Nephron (organoid): ENCODE data around the gene C2CD2L.
"Not testable (repeated sequence)": the region's sequence is repeated elsewhere in the genome, so short reads cannot be mapped to it uniquely, and the experiment has no call there.

Source experiments
- H3K27ac Mint-ChIP-seq, 3 experiments: 2 replicates each; pipeline ENCODE4 v1.8.0; 2020; ENCODE audit warnings: mixed read lengths in 3 of 3, mild to moderate bottlenecking in 2 of 3, moderate library complexity in 1 of 3
- H3K27me3 Mint-ChIP-seq: 2 replicates; pipeline ENCODE4 v1.8.0; 2021; ENCODE audit warnings: low read depth, mild to moderate bottlenecking, moderate library complexity, mixed read lengths
- H3K36me3 Mint-ChIP-seq: 2 replicates; pipeline ENCODE4 v1.8.0; 2020; ENCODE audit warnings: low read depth, mixed read lengths
- H3K4me1 Mint-ChIP-seq: 2 replicates; pipeline ENCODE4 v1.8.0; 2020; ENCODE audit warnings: mixed read lengths
- H3K4me3 Mint-ChIP-seq, 3 experiments: 2 replicates each; pipeline ENCODE4 v1.8.0; 2020; ENCODE audit warnings: mild to moderate bottlenecking in 3 of 3, mixed read lengths in 3 of 3, moderate library complexity in 2 of 3
- H3K9me3 Mint-ChIP-seq: 2 replicates; pipeline ENCODE4 v1.8.0; 2020; ENCODE audit warnings: mixed read lengths
- TF ChIP-seq, protein P1 (sequence below), 3 experiments: fragments of 200-600 bp; sonication (generic); IDR thresholded peaks; one replicate each; pipeline ENCODE4 v1.5.0; 2021; ENCODE audit warnings: antibody characterized with exemption in 3 of 3; ENCODE audit not compliant: unreplicated experiment in 3 of 3

The C2CD2L gene

DNA sequence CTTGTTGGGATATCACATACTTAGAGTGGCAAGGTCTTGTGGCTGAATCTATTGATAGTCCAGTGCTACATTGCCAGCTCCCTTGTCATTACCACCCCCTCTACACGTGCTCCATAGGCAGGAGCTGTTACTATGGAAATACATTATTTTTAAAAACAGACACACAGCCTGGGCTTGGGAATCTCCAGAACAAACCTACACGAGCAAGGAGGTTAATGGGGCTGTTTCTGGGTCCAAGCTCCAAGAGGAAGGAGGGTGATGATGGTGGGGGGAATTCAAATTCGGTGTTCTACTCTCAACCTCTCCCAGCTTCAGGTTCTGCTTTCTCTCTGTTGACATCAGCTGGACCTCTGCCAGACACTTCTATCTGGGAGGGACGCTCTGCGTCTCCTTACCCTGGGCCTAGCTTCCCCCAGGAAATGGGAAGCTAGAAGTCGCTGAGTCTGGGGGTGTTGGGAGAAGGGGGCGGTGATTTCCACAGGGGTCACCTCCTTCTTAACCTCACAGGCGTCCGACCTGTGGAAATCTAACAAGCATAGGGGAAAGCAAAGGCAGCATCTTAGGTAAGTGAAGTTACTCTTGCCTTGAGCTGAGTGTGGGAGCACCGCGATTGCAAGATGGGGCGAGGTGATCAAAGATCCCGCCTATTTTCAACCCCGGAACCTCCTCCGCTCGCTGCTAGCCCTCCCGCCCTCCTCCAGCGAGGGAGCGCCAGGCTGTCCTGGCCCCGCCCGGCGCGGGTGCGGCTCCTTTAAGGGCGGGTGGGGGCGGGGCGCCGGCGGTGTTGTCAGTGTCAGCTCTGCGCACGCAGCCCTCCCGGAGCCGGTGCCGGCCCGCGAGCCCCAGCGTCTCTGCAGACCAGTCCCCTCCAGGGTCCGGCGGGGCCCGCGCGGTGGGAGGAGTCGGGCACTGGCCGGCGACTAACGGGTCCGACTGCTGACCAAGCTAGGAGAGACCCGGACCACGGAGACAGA, at the start of gene C2CD2L:
Gene C2CD2L, plus strand, starts transcription at position 781 of the 974 bp plus-strand sequence. CDS start 398 bp downstream, outside the sequence.
- Mint-ChIP-seq H3K9me3 (no peaks in the 10 kb centered on the region), H3K36me3 (peaks cover 11% of the 10 kb centered on the region), H3K27ac (peak within 1 kb of the TSS; percentile 89 to 93 (median 89)), H3K27me3 (no peaks in the 10 kb centered on the region), H3K4me3 (peak within 1 kb of the TSS; percentile 89 to 95 (median 91)), H3K4me1 (peaks cover 49% of the 10 kb centered on the region)
- TF ChIP-seq, protein P1, sequence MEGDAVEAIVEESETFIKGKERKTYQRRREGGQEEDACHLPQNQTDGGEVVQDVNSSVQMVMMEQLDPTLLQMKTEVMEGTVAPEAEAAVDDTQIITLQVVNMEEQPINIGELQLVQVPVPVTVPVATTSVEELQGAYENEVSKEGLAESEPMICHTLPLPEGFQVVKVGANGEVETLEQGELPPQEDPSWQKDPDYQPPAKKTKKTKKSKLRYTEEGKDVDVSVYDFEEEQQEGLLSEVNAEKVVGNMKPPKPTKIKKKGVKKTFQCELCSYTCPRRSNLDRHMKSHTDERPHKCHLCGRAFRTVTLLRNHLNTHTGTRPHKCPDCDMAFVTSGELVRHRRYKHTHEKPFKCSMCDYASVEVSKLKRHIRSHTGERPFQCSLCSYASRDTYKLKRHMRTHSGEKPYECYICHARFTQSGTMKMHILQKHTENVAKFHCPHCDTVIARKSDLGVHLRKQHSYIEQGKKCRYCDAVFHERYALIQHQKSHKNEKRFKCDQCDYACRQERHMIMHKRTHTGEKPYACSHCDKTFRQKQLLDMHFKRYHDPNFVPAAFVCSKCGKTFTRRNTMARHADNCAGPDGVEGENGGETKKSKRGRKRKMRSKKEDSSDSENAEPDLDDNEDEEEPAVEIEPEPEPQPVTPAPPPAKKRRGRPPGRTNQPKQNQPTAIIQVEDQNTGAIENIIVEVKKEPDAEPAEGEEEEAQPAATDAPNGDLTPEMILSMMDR (IDR thresholded peaks at IDR 0.05; ENCODE audit: unreplicated experiment in 3 of 3): no peak

DNA sequence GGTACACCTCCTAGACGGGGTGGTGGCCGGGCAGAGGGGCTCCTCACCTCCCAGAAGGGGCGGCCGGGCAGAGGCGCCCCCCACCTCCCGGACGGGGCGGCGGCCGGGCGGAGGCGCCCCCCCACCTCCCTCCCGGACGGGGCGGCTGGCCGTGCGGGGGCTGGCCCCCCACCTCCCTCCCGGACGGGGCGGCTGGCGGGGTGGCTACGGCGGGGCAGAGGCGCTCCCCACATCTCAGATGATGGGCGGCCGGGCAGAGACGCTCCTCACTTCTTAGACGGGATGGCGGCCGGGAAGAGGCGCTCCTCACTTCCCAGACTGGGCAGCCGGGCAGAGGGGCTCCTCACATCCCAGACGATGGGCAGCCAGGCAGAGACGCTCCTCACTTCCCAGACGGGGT, 48.0 kb upstream of the C2CD2L start:
- not testable (repeated sequence) for H3K27me3 Mint-ChIP-seq, H3K27ac Mint-ChIP-seq, H3K9me3 Mint-ChIP-seq
- H3K4me1 Mint-ChIP-seq: peaks cover 24% of the 10 kb centered on the region
- H3K36me3 Mint-ChIP-seq: peaks cover 17% of the 10 kb centered on the region
- H3K4me3 Mint-ChIP-seq: peak overlapping the region in 1 of 3 experiments; percentile 61

DNA sequence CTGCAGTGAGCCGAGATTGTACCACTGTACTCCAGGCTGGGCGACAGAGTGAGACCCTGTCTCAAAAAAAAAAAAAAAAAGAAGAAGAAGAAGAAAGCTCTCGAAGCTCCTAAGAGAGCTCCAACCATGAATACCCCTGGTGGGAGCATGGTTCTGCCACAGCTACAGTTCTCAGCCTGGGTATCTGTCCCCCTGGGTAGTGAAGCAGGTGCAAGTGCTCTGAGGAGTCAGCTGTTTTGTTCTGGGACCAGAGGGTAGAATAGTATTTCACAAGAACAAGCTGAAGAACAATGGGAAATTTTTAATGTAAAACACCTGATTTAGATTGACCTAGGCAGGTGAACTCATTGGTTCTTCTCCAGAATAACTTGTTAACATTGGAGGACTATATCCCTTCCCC, 45.9 kb upstream of the C2CD2L start:
- Mint-ChIP-seq H3K27me3 (no peaks in the 10 kb centered on the region), H3K27ac (no peak overlapping the region), H3K36me3 (no peaks in the 10 kb centered on the region), H3K9me3 (no peaks in the 10 kb centered on the region), H3K4me3 (no peak overlapping the region), H3K4me1 (peaks cover 26% of the 10 kb centered on the region)
- TF ChIP-seq, protein P1 (IDR thresholded peaks at IDR 0.05; ENCODE audit: unreplicated experiment in 3 of 3): no peak

DNA sequence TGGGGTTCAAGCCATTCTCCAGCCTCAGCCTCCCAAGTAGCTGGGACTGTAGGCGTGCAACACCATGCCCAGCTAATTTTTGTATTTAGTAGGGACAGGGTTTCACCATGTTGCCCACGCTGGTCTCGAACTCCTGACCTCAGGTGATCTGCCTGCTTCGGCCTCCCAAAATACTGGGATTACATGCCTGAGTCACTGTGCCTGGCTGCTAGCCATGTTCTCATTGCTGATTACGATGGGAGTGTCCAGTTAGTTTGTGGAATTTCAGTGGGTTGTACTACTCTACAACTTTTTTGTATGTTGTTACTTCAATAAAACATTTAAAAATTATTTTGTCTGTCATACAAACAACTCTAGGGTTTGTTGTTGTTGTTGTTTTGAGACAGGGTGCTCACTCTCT, 44.4 kb upstream of the C2CD2L start:
- H3K27ac Mint-ChIP-seq: no peak overlapping the region
- TF ChIP-seq, protein P1 (IDR thresholded peaks at IDR 0.05; ENCODE audit: unreplicated experiment in 3 of 3): no peak

GRCh38 chr11:119065369-119065768, 41.8 kb upstream of the C2CD2L start:
- Mint-ChIP-seq H3K27me3 (no peaks in the 10 kb centered on the region), H3K4me3 (peak overlapping the region; percentile 8 to 79 (median 74)), H3K4me1 (peaks cover 30% of the 10 kb centered on the region), H3K36me3 (peaks cover 11% of the 10 kb centered on the region), H3K27ac (no peak overlapping the region), H3K9me3 (no peaks in the 10 kb centered on the region)
- TF ChIP-seq, protein P1 (IDR thresholded peaks at IDR 0.05; ENCODE audit: unreplicated experiment in 3 of 3): peak in 1 of 3 experiments; percentile 27

More for the DNA sequence above, 44.4 kb upstream of the C2CD2L start:
- H3K27me3 Mint-ChIP-seq: no peaks in the 10 kb centered on the region
- no peaks in the 10 kb centered on the region for H3K9me3 Mint-ChIP-seq
- H3K4me1 Mint-ChIP-seq: peaks cover 29% of the 10 kb centered on the region
- no peak overlapping the region for H3K4me3 Mint-ChIP-seq
- no peaks in the 10 kb centered on the region for H3K36me3 Mint-ChIP-seq

GRCh38 chr11:119067371-119068222, 39.5 kb upstream of the C2CD2L start, which contains the start of gene VPS11:
Gene VPS11 (plus strand): TSS chr11:119067818. CDS start chr11:119067824, 6 bp downstream.
- Mint-ChIP-seq H3K4me1 (peaks cover 25% of the 10 kb centered on the region), H3K27me3 (no peaks in the 10 kb centered on the region), H3K36me3 (peaks cover 22% of the 10 kb centered on the region), H3K4me3 (peak within 1 kb of the TSS; percentile 90 to 99 (median 99)), H3K9me3 (no peaks in the 10 kb centered on the region), H3K27ac (peak within 1 kb of the TSS; percentile 77 to 95 (median 92))
- TF ChIP-seq, protein P1 (IDR thresholded peaks at IDR 0.05; ENCODE audit: unreplicated experiment in 3 of 3): no peak
